Measurements from ENCODE around the gene C4BPA. TPM values are rescaled to one million over a fixed set of nuclear protein-coding genes. Genes with fewer than 3 reads are reported as not detected.
A peak's percentile ranks its signal among the peaks of the same experiment; 100 is the strongest.

Gene C4BPA
- total and polyA plus RNA-seq, 9 of the 15 experiments (the other 6 are each of a cell fraction or from before 2014, with no cell fraction given), result 0.04 to 0.22 (median 0.11) TPM; not detected in 3

DNA sequence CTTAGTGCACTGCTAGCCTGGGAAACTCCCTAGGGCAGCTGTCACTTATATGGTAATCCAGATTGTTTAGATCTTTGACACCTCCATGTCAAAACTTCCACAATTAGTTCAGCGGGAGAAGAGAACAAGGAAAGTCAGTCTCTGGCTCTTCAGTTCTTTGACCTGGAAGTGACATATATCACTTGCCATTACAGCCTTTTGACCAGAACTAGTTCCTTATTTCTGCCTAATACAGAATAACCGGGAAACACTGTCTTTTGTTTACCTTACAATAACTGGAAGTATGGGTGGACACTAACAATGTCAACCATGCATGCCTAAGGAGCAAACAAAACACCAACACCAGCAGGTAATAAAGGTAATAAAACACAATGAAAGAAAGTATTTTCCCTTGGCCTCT, 68.3 kb downstream of the C4BPA start (continued):
- TF ChIP-seq, protein P1, sequence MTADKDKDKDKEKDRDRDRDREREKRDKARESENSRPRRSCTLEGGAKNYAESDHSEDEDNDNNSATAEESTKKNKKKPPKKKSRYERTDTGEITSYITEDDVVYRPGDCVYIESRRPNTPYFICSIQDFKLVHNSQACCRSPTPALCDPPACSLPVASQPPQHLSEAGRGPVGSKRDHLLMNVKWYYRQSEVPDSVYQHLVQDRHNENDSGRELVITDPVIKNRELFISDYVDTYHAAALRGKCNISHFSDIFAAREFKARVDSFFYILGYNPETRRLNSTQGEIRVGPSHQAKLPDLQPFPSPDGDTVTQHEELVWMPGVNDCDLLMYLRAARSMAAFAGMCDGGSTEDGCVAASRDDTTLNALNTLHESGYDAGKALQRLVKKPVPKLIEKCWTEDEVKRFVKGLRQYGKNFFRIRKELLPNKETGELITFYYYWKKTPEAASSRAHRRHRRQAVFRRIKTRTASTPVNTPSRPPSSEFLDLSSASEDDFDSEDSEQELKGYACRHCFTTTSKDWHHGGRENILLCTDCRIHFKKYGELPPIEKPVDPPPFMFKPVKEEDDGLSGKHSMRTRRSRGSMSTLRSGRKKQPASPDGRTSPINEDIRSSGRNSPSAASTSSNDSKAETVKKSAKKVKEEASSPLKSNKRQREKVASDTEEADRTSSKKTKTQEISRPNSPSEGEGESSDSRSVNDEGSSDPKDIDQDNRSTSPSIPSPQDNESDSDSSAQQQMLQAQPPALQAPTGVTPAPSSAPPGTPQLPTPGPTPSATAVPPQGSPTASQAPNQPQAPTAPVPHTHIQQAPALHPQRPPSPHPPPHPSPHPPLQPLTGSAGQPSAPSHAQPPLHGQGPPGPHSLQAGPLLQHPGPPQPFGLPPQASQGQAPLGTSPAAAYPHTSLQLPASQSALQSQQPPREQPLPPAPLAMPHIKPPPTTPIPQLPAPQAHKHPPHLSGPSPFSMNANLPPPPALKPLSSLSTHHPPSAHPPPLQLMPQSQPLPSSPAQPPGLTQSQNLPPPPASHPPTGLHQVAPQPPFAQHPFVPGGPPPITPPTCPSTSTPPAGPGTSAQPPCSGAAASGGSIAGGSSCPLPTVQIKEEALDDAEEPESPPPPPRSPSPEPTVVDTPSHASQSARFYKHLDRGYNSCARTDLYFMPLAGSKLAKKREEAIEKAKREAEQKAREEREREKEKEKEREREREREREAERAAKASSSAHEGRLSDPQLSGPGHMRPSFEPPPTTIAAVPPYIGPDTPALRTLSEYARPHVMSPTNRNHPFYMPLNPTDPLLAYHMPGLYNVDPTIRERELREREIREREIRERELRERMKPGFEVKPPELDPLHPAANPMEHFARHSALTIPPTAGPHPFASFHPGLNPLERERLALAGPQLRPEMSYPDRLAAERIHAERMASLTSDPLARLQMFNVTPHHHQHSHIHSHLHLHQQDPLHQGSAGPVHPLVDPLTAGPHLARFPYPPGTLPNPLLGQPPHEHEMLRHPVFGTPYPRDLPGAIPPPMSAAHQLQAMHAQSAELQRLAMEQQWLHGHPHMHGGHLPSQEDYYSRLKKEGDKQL (CRISPR knock-in tag; IDR thresholded peaks at IDR 0.05; ENCODE audit: borderline replicate concordance), result no peak
- TF ChIP-seq MEIS2 (IDR thresholded peaks at IDR 0.05; ENCODE audit: partially characterized antibody) (peak; percentile 14), ZNF780A (CRISPR knock-in tag; IDR thresholded peaks at IDR 0.05) (no peak), ZNF79 (CRISPR knock-in tag; IDR thresholded peaks at IDR 0.05; ENCODE audit: low read depth) (no peak), GABPB1 (CRISPR knock-in tag; IDR thresholded peaks at IDR 0.05) (no peak)
- TF ChIP-seq, protein P2, sequence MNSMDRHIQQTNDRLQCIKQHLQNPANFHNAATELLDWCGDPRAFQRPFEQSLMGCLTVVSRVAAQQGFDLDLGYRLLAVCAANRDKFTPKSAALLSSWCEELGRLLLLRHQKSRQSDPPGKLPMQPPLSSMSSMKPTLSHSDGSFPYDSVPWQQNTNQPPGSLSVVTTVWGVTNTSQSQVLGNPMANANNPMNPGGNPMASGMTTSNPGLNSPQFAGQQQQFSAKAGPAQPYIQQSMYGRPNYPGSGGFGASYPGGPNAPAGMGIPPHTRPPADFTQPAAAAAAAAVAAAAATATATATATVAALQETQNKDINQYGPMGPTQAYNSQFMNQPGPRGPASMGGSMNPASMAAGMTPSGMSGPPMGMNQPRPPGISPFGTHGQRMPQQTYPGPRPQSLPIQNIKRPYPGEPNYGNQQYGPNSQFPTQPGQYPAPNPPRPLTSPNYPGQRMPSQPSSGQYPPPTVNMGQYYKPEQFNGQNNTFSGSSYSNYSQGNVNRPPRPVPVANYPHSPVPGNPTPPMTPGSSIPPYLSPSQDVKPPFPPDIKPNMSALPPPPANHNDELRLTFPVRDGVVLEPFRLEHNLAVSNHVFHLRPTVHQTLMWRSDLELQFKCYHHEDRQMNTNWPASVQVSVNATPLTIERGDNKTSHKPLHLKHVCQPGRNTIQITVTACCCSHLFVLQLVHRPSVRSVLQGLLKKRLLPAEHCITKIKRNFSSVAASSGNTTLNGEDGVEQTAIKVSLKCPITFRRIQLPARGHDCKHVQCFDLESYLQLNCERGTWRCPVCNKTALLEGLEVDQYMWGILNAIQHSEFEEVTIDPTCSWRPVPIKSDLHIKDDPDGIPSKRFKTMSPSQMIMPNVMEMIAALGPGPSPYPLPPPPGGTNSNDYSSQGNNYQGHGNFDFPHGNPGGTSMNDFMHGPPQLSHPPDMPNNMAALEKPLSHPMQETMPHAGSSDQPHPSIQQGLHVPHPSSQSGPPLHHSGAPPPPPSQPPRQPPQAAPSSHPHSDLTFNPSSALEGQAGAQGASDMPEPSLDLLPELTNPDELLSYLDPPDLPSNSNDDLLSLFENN (IDR thresholded peaks at IDR 0.05; ENCODE audit: low read depth in 2 of 2, low read length in 2 of 2), result no peak
- TF ChIP-seq, protein P3, sequence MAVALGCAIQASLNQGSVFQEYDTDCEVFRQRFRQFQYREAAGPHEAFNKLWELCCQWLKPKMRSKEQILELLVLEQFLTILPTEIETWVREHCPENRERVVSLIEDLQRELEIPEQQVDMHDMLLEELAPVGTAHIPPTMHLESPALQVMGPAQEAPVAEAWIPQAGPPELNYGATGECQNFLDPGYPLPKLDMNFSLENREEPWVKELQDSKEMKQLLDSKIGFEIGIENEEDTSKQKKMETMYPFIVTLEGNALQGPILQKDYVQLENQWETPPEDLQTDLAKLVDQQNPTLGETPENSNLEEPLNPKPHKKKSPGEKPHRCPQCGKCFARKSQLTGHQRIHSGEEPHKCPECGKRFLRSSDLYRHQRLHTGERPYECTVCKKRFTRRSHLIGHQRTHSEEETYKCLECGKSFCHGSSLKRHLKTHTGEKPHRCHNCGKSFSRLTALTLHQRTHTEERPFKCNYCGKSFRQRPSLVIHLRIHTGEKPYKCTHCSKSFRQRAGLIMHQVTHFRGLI (CRISPR knock-in tag; IDR thresholded peaks at IDR 0.05), result no peak
- TF ChIP-seq, protein P4, sequence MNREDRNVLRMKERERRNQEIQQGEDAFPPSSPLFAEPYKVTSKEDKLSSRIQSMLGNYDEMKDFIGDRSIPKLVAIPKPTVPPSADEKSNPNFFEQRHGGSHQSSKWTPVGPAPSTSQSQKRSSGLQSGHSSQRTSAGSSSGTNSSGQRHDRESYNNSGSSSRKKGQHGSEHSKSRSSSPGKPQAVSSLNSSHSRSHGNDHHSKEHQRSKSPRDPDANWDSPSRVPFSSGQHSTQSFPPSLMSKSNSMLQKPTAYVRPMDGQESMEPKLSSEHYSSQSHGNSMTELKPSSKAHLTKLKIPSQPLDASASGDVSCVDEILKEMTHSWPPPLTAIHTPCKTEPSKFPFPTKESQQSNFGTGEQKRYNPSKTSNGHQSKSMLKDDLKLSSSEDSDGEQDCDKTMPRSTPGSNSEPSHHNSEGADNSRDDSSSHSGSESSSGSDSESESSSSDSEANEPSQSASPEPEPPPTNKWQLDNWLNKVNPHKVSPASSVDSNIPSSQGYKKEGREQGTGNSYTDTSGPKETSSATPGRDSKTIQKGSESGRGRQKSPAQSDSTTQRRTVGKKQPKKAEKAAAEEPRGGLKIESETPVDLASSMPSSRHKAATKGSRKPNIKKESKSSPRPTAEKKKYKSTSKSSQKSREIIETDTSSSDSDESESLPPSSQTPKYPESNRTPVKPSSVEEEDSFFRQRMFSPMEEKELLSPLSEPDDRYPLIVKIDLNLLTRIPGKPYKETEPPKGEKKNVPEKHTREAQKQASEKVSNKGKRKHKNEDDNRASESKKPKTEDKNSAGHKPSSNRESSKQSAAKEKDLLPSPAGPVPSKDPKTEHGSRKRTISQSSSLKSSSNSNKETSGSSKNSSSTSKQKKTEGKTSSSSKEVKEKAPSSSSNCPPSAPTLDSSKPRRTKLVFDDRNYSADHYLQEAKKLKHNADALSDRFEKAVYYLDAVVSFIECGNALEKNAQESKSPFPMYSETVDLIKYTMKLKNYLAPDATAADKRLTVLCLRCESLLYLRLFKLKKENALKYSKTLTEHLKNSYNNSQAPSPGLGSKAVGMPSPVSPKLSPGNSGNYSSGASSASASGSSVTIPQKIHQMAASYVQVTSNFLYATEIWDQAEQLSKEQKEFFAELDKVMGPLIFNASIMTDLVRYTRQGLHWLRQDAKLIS (CRISPR knock-in tag; IDR thresholded peaks at IDR 0.05), result no peak

Data from K562 (cell line).